VCaP (cell line): ENCODE measurements around the gene ACP1.

Experiments used
- H3K27ac ChIP-seq: fragments of 450-650 bp; 2 replicates; pipeline ENCODE4 v1.5.1; 2017
- CTCF ChIP-seq: fragments of 450-650 bp; conservative IDR thresholded peaks from 2 replicates; pipeline ENCODE4 v1.5.1; 2017; ENCODE audit warnings: mild to moderate bottlenecking, moderate library complexity

ACP1 gene

GRCh38 chr2:244547-244946, 20.2 kb upstream of the ACP1 start:
- no peak for TF ChIP-seq CTCF
- H3K27ac ChIP-seq: no peak overlapping the region

- H3K27ac ChIP-seq: no peak overlapping the region; the same call in 1 of the 2 replicates
- TF ChIP-seq CTCF: peak; percentile 80
Measured at GRCh38 chr2:246489-247144, 18.1 kb upstream of the ACP1 start.

- H3K27ac ChIP-seq: no peak overlapping the region
- no peak for TF ChIP-seq CTCF
Measured at GRCh38 chr2:248724-249123, 16.0 kb upstream of the ACP1 start.

- TF ChIP-seq CTCF: no peak
- no peak overlapping the region for H3K27ac ChIP-seq
Measured at GRCh38 chr2:249538-250042, 15.2 kb upstream of the ACP1 start.

GRCh38 chr2:252001-252602, 12.6 kb upstream of the ACP1 start:
- TF ChIP-seq CTCF: no peak
- H3K27ac ChIP-seq: no peak overlapping the region

- H3K27ac ChIP-seq: no peak overlapping the region
- TF ChIP-seq CTCF: no peak
Measured at GRCh38 chr2:253202-253638, 11.5 kb upstream of the ACP1 start.

GRCh38 chr2:254241-254640, 10.5 kb upstream of the ACP1 start:
- no peak for TF ChIP-seq CTCF
- no peak overlapping the region for H3K27ac ChIP-seq
